Measurements from ENCODE around the gene MRPS5. TPM values are rescaled to one million over a fixed set of nuclear protein-coding genes. Genes with fewer than 3 reads are reported as not detected.

Gene MRPS5
- total and polyA plus RNA-seq, 2 donors (not counting 1 experiment from before 2014, with no cell fraction given): 46.3 to 48.0 TPM

GRCh38 chr2:95059656-95060370 is 61.8 kb downstream of the MRPS5 start:
- ChIA-PET CTCF (no interaction called here), POLR2A (no interaction called here)
- no peaks in the 10 kb centered on the region for H3K9me3 ChIP-seq (ENCODE audit: control extremely low read depth in 1 of 3, control insufficient read depth in 2 of 3, insufficient read depth in 1 of 3, low read length in 2 of 3)
- DNase-seq (no peak), ATAC-seq (ENCODE audit: low read depth) (no peak)
- intact Hi-C loops (cut with micrococcal nuclease): no loop called here
- H3K27me3 ChIP-seq (replicated peaks in 1 of 4; ENCODE audit: control extremely low read depth in 1 of 4, control insufficient read depth in 3 of 4, insufficient read depth in 4 of 4, low read length in 3 of 4): no peaks in the 10 kb centered on the region
- peaks cover 0 to 4% of the 10 kb centered on the region in 2 donors for H3K4me1 ChIP-seq (ENCODE audit: control insufficient read depth in 2 of 2, insufficient read depth in 2 of 2, low read length in 2 of 2)
- H3K27ac Mint-ChIP-seq: no peak overlapping the region
- H4K20me1 ChIP-seq (ENCODE audit: control insufficient read depth, insufficient read depth, low read length, poor library complexity, severe bottlenecking): no peaks in the 10 kb centered on the region
- H3K4me2 ChIP-seq (replicated peaks; ENCODE audit: low read depth, low read length, poor library complexity, severe bottlenecking): no peak overlapping the region
- no peak overlapping the region for H3K27ac ChIP-seq (ENCODE audit: low read length in 2 of 2)
- WGBS (ENCODE audit: insufficient coverage): 91% methylated on average over 8 of the region's 12 CpGs
- H3K79me2 ChIP-seq (ENCODE audit: control insufficient read depth, insufficient read depth, low read length): no peaks in the 10 kb centered on the region
- H3K9ac ChIP-seq (ENCODE audit: low read length): no peak overlapping the region
- TF ChIP-seq CTCF (IDR thresholded peaks at IDR 0.05): no peak
- TF ChIP-seq EZH2 (IDR thresholded peaks at IDR 0.05; ENCODE audit: borderline replicate concordance, insufficient read depth, low read depth, low read length, poor library complexity, severe bottlenecking): no peak
- H3K4me1 Mint-ChIP-seq: peaks cover 9% of the 10 kb centered on the region
- no peak overlapping the region for H3K4me3 ChIP-seq (ENCODE audit: control extremely low read depth in 1 of 5, extremely low read depth in 1 of 5, insufficient read depth in 1 of 5, low read depth in 2 of 5, low read length in 4 of 5)
- H3K9me3 Mint-ChIP-seq (ENCODE audit: insufficient read depth): no peaks in the 10 kb centered on the region
- no peak overlapping the region for H3K4me3 Mint-ChIP-seq
- peaks cover 15% of the 10 kb centered on the region for H3K27me3 Mint-ChIP-seq
- no peaks in the 10 kb centered on the region for H3K36me3 ChIP-seq (replicated peaks in 1 of 2; ENCODE audit: control extremely low read depth in 1 of 2, control insufficient read depth in 1 of 2, extremely low read depth in 1 of 2, insufficient read depth in 2 of 2, low read length in 1 of 2)
- H2AFZ ChIP-seq (ENCODE audit: insufficient read depth, low read depth, low read length, poor library complexity, severe bottlenecking): no peak overlapping the region

GRCh38 chr2:95058989-95059641 is 62.5 kb downstream of the MRPS5 start:
- Histone ChIP-seq H3K9ac (ENCODE audit: low read length) (no peak overlapping the region), H3K4me2 (replicated peaks; ENCODE audit: low read depth, low read length, poor library complexity, severe bottlenecking) (no peak overlapping the region), H3K36me3 (replicated peaks in 1 of 2; ENCODE audit: control extremely low read depth in 1 of 2, control insufficient read depth in 1 of 2, extremely low read depth in 1 of 2, insufficient read depth in 2 of 2, low read length in 1 of 2) (no peaks in the 10 kb centered on the region), H3K79me2 (ENCODE audit: control insufficient read depth, insufficient read depth, low read length) (no peaks in the 10 kb centered on the region), H3K27ac (ENCODE audit: low read length in 2 of 2) (no peak overlapping the region), H3K27me3 (replicated peaks in 1 of 4; ENCODE audit: control extremely low read depth in 1 of 4, control insufficient read depth in 3 of 4, insufficient read depth in 4 of 4, low read length in 3 of 4) (no peaks in the 10 kb centered on the region), H3K4me3 (ENCODE audit: control extremely low read depth in 1 of 5, extremely low read depth in 1 of 5, insufficient read depth in 1 of 5, low read depth in 2 of 5, low read length in 4 of 5) (no peak overlapping the region), H4K20me1 (ENCODE audit: control insufficient read depth, insufficient read depth, low read length, poor library complexity, severe bottlenecking) (no peaks in the 10 kb centered on the region), H2AFZ (ENCODE audit: insufficient read depth, low read depth, low read length, poor library complexity, severe bottlenecking) (no peak overlapping the region), H3K9me3 (ENCODE audit: control extremely low read depth in 1 of 3, control insufficient read depth in 2 of 3, insufficient read depth in 1 of 3, low read length in 2 of 3) (no peaks in the 10 kb centered on the region), H3K4me1 (ENCODE audit: control insufficient read depth in 2 of 2, insufficient read depth in 2 of 2, low read length in 2 of 2) (peaks cover 0 to 4% of the 10 kb centered on the region in 2 donors)
- WGBS (ENCODE audit: insufficient coverage): 88% methylated on average over 6 of the region's 11 CpGs
- intact Hi-C loops (cut with micrococcal nuclease): no loop called here
- H3K27me3 Mint-ChIP-seq: peaks cover 15% of the 10 kb centered on the region
- H3K27ac Mint-ChIP-seq: no peak overlapping the region
- CTCF ChIA-PET: no interaction called here
- POLR2A ChIA-PET: no interaction called here
- TF ChIP-seq EZH2 (IDR thresholded peaks at IDR 0.05; ENCODE audit: borderline replicate concordance, insufficient read depth, low read depth, low read length, poor library complexity, severe bottlenecking): no peak
- ATAC-seq (ENCODE audit: low read depth) (no peak), DNase-seq (no peak)
- peaks cover 9% of the 10 kb centered on the region for H3K4me1 Mint-ChIP-seq
- H3K4me3 Mint-ChIP-seq: no peak overlapping the region
- H3K9me3 Mint-ChIP-seq (ENCODE audit: insufficient read depth): no peaks in the 10 kb centered on the region

All from B cell (primary cell).